D721Med (cell line): Measurements from ENCODE around the gene GBP7.

Experiments
- DNase-seq: peaks from one replicate; pipeline ENCODE4 v3.0.0; 2011; ENCODE audit warnings: low spot score; ENCODE audit not compliant: insufficient read length
- FAIRE-seq: peaks from 2 replicates; lab custom pipeline; 2011; peaks lifted over from hg19 to GRCh38; lab: Jason Lieb, UNC
- CTCF ChIP-seq: IDR thresholded peaks from 2 replicates; pipeline ENCODE4 v1.5.1; 2012; ENCODE audit warnings: mild to moderate bottlenecking, control low read depth; ENCODE audit not compliant: insufficient read depth; ENCODE audit errors: missing control alignments

The GBP7 gene

GRCh38 chr1:89089962-89090361, 85.8 kb downstream of the GBP7 start:
- no peak for TF ChIP-seq CTCF
- no peak for DNase-seq
- FAIRE-seq = no peak

GRCh38 chr1:89088572-89088971, 87.2 kb downstream of the GBP7 start:
- DNase-seq (no peak), FAIRE-seq (no peak)
- no peak for TF ChIP-seq CTCF

DNA sequence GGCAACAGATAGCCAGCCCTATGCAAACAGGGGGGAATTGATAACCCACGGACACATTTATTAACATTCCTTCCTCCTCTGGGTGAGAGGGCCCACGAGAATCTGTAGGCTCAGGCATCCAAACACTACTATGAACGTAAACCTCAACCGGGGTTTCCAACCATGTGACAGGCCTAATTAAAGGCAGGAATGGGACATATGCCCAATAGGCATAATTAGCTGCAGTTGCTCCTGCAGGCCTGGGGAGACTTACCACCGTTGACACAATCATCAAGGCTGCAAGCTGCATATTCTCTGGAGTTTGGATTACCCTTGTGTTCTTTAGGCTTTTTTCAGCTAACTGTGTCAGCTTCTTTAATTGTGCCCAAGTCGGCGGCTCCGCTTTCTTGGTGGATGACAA, 88.6 kb downstream of the GBP7 start:
- FAIRE-seq = no peak
- no peak for DNase-seq
- TF ChIP-seq CTCF = no peak

- TF ChIP-seq CTCF = no peak
- FAIRE-seq = no peak
- no peak for DNase-seq
Observed at GRCh38 chr1:89085781-89086180, 90.0 kb downstream of the GBP7 start.
